ENCODE data around the gene ZSWIM9. TPM values are rescaled to one million over a fixed set of nuclear protein-coding genes. Genes with fewer than 3 reads are reported as not detected.

ZSWIM9 gene
- total RNA-seq, 1 donor from 2014 or later: 6.7 TPM

GRCh38 chr19:48123907-48124651 lies 46.4 kb upstream of the ZSWIM9 start:
- peaks cover 11% of the 10 kb centered on the region for H3K36me3 Mint-ChIP-seq (ENCODE audit: unreplicated experiment)
- TF ChIP-seq, protein P1, sequence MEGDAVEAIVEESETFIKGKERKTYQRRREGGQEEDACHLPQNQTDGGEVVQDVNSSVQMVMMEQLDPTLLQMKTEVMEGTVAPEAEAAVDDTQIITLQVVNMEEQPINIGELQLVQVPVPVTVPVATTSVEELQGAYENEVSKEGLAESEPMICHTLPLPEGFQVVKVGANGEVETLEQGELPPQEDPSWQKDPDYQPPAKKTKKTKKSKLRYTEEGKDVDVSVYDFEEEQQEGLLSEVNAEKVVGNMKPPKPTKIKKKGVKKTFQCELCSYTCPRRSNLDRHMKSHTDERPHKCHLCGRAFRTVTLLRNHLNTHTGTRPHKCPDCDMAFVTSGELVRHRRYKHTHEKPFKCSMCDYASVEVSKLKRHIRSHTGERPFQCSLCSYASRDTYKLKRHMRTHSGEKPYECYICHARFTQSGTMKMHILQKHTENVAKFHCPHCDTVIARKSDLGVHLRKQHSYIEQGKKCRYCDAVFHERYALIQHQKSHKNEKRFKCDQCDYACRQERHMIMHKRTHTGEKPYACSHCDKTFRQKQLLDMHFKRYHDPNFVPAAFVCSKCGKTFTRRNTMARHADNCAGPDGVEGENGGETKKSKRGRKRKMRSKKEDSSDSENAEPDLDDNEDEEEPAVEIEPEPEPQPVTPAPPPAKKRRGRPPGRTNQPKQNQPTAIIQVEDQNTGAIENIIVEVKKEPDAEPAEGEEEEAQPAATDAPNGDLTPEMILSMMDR (IDR thresholded peaks at IDR 0.05; ENCODE audit: partially characterized antibody, unreplicated experiment): no peak
- H3K4me1 Mint-ChIP-seq (ENCODE audit: low read depth, unreplicated experiment): no peaks in the 10 kb centered on the region
- DNase-seq: no peak
- peaks cover 5% of the 10 kb centered on the region for H3K9me3 Mint-ChIP-seq (ENCODE audit: unreplicated experiment)
- peaks cover 2% of the 10 kb centered on the region for H3K27me3 Mint-ChIP-seq (ENCODE audit: unreplicated experiment)
- no peak overlapping the region for H3K4me3 Mint-ChIP-seq (ENCODE audit: unreplicated experiment)
- no peak overlapping the region for H3K27ac Mint-ChIP-seq (ENCODE audit: unreplicated experiment)

DNA sequence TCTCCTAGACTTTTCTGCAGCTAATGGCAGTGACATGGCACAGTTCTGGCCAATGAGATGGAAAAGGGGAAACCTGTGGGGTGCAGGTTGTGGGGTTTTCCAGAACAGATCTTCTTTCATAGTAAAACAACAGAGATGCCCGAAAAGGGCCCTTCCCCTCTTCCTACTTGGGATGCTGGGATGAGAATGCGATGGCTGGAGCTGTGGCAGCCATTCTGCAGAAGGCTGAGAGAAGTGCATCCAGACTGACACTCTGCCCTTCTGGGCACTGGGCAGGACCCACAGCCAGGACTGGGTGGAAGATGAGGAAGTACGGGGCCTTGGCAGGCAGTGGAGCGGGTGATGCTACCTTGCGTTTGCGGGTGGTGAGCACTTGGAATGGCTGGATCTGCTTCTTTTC lies 42.9 kb upstream of the ZSWIM9 start:
- DNase-seq: no peak
- Mint-ChIP-seq H3K4me3 (ENCODE audit: unreplicated experiment) (no peak overlapping the region), H3K27ac (ENCODE audit: unreplicated experiment) (no peak overlapping the region), H3K27me3 (ENCODE audit: unreplicated experiment) (no peaks in the 10 kb centered on the region), H3K36me3 (ENCODE audit: unreplicated experiment) (peaks cover 11% of the 10 kb centered on the region), H3K9me3 (ENCODE audit: unreplicated experiment) (peaks cover 4% of the 10 kb centered on the region), H3K4me1 (ENCODE audit: low read depth, unreplicated experiment) (no peaks in the 10 kb centered on the region)
- TF ChIP-seq, protein P1 (IDR thresholded peaks at IDR 0.05; ENCODE audit: partially characterized antibody, unreplicated experiment): no peak

GRCh38 chr19:48133094-48133493 lies 37.4 kb upstream of the ZSWIM9 start:
- H3K4me1 Mint-ChIP-seq (ENCODE audit: low read depth, unreplicated experiment): no peaks in the 10 kb centered on the region
- H3K9me3 Mint-ChIP-seq (ENCODE audit: unreplicated experiment): no peaks in the 10 kb centered on the region
- peaks cover 6% of the 10 kb centered on the region for H3K36me3 Mint-ChIP-seq (ENCODE audit: unreplicated experiment)
- H3K27ac Mint-ChIP-seq (ENCODE audit: unreplicated experiment): no peak overlapping the region
- H3K4me3 Mint-ChIP-seq (ENCODE audit: unreplicated experiment): no peak overlapping the region
- no peaks in the 10 kb centered on the region for H3K27me3 Mint-ChIP-seq (ENCODE audit: unreplicated experiment)
- DNase-seq: no peak
- TF ChIP-seq, protein P1 (IDR thresholded peaks at IDR 0.05; ENCODE audit: partially characterized antibody, unreplicated experiment): no peak

GRCh38 chr19:48135411-48135810 lies 35.1 kb upstream of the ZSWIM9 start:
- no peak overlapping the region for H3K27ac Mint-ChIP-seq (ENCODE audit: unreplicated experiment)
- no peak overlapping the region for H3K4me3 Mint-ChIP-seq (ENCODE audit: unreplicated experiment)
- no peaks in the 10 kb centered on the region for H3K27me3 Mint-ChIP-seq (ENCODE audit: unreplicated experiment)
- no peaks in the 10 kb centered on the region for H3K36me3 Mint-ChIP-seq (ENCODE audit: unreplicated experiment)
- DNase-seq: no peak
- H3K4me1 Mint-ChIP-seq (ENCODE audit: low read depth, unreplicated experiment): no peaks in the 10 kb centered on the region
- TF ChIP-seq, protein P1 (IDR thresholded peaks at IDR 0.05; ENCODE audit: partially characterized antibody, unreplicated experiment): no peak
- H3K9me3 Mint-ChIP-seq (ENCODE audit: unreplicated experiment): peaks cover 2% of the 10 kb centered on the region

GRCh38 chr19:48136547-48136946 lies 33.9 kb upstream of the ZSWIM9 start:
- TF ChIP-seq, protein P1 (IDR thresholded peaks at IDR 0.05; ENCODE audit: partially characterized antibody, unreplicated experiment): no peak
- peaks cover 2% of the 10 kb centered on the region for H3K27me3 Mint-ChIP-seq (ENCODE audit: unreplicated experiment)
- no peak overlapping the region for H3K4me3 Mint-ChIP-seq (ENCODE audit: unreplicated experiment)
- DNase-seq: no peak
- H3K36me3 Mint-ChIP-seq (ENCODE audit: unreplicated experiment): no peaks in the 10 kb centered on the region
- H3K4me1 Mint-ChIP-seq (ENCODE audit: low read depth, unreplicated experiment): no peaks in the 10 kb centered on the region
- peaks cover 4% of the 10 kb centered on the region for H3K9me3 Mint-ChIP-seq (ENCODE audit: unreplicated experiment)
- H3K27ac Mint-ChIP-seq (ENCODE audit: unreplicated experiment): no peak overlapping the region
